ENCODE data around the gene XPC. TPM values are rescaled to one million over a fixed set of nuclear protein-coding genes. Genes with fewer than 3 reads are reported as not detected.

The XPC gene
- total and polyA plus RNA-seq, 2 donors: 19.1 to 32.8 TPM

DNA sequence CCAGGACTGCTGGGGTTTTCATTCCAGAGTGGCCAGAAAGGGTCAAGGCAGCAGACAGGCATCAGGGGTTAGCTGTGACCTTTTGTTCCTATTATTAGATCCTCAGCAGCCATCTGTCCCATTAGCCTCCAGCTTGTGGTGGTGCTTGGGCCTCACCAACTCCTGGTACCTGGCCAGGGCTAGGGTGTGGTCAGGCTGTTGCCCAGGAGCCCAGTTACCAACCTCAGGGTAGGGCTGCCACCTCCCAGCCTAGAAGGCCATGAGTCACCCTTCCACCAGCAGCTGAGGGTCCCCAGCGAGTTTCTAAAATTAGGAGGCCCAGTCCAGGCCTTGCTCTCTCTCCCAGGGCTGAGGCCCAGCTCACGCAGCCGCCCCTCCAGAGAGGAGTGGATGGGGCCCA lies 41.4 kb downstream of the XPC start:
- WGBS: 97% methylated on average over 3 of the region's 3 CpGs
- peaks cover 0 to 3% of the 10 kb centered on the region in 2 donors for H3K4me1 ChIP-seq (ENCODE audit: control insufficient read depth in 2 of 2, insufficient read depth in 2 of 2, low read length in 2 of 2)
- no peak overlapping the region for H3K27ac ChIP-seq (ENCODE audit: low read depth in 1 of 2, low read length in 1 of 2)
- no peaks in the 10 kb centered on the region for H3K27me3 ChIP-seq (ENCODE audit: control insufficient read depth in 2 of 2, insufficient read depth in 1 of 2, low read length in 1 of 2)
- DNase-seq (ENCODE audit: low read depth in 6 of 9, low spot score in 9 of 9): no peak
- no peak overlapping the region for H3K4me3 ChIP-seq (ENCODE audit: low read length in 2 of 2)
- H3K36me3 ChIP-seq (ENCODE audit: control insufficient read depth in 2 of 2, insufficient read depth in 2 of 2, low read length in 1 of 2): peaks cover 80 to 81% of the 10 kb centered on the region in 2 donors
- H3K9me3 ChIP-seq (ENCODE audit: control insufficient read depth in 2 of 2, insufficient read depth in 1 of 2, low read length in 1 of 2): no peaks in the 10 kb centered on the region

GRCh38 chr3:14135581-14135980 lies 42.8 kb downstream of the XPC start:
- Histone ChIP-seq H3K27ac (ENCODE audit: low read depth in 1 of 2, low read length in 1 of 2) (no peak overlapping the region), H3K9me3 (ENCODE audit: control insufficient read depth in 2 of 2, insufficient read depth in 1 of 2, low read length in 1 of 2) (no peaks in the 10 kb centered on the region), H3K4me1 (ENCODE audit: control insufficient read depth in 2 of 2, insufficient read depth in 2 of 2, low read length in 2 of 2) (no peaks in the 10 kb centered on the region), H3K36me3 (ENCODE audit: control insufficient read depth in 2 of 2, insufficient read depth in 2 of 2, low read length in 1 of 2) (peaks cover 80 to 85% of the 10 kb centered on the region in 2 donors), H3K27me3 (ENCODE audit: control insufficient read depth in 2 of 2, insufficient read depth in 1 of 2, low read length in 1 of 2) (no peaks in the 10 kb centered on the region), H3K4me3 (ENCODE audit: low read length in 2 of 2) (no peak overlapping the region)
- no peak for DNase-seq (ENCODE audit: low read depth in 6 of 9, low spot score in 9 of 9)
- 97% methylated on average over 11 of the region's 11 CpGs for WGBS

- Histone ChIP-seq H3K4me3 (ENCODE audit: low read length in 2 of 2) (no peak overlapping the region), H3K27me3 (ENCODE audit: control insufficient read depth in 2 of 2, insufficient read depth in 1 of 2, low read length in 1 of 2) (no peaks in the 10 kb centered on the region), H3K9me3 (ENCODE audit: control insufficient read depth in 2 of 2, insufficient read depth in 1 of 2, low read length in 1 of 2) (no peaks in the 10 kb centered on the region), H3K36me3 (ENCODE audit: control insufficient read depth in 2 of 2, insufficient read depth in 2 of 2, low read length in 1 of 2) (peaks cover 83 to 84% of the 10 kb centered on the region in 2 donors), H3K4me1 (ENCODE audit: control insufficient read depth in 2 of 2, insufficient read depth in 2 of 2, low read length in 2 of 2) (no peaks in the 10 kb centered on the region), H3K27ac (ENCODE audit: low read depth in 1 of 2, low read length in 1 of 2) (no peak overlapping the region)
- WGBS: 97% methylated on average over 6 of the region's 6 CpGs
- no peak for DNase-seq (ENCODE audit: low read depth in 6 of 9, low spot score in 9 of 9)
Observed at GRCh38 chr3:14134291-14134690, 44.1 kb downstream of the XPC start.

GRCh38 chr3:14133876-14134275 lies 44.5 kb downstream of the XPC start:
- Histone ChIP-seq H3K36me3 (ENCODE audit: control insufficient read depth in 2 of 2, insufficient read depth in 2 of 2, low read length in 1 of 2) (peaks cover 80 to 83% of the 10 kb centered on the region in 2 donors), H3K9me3 (ENCODE audit: control insufficient read depth in 2 of 2, insufficient read depth in 1 of 2, low read length in 1 of 2) (no peaks in the 10 kb centered on the region), H3K4me3 (ENCODE audit: low read length in 2 of 2) (no peak overlapping the region), H3K27ac (ENCODE audit: low read depth in 1 of 2, low read length in 1 of 2) (no peak overlapping the region), H3K4me1 (ENCODE audit: control insufficient read depth in 2 of 2, insufficient read depth in 2 of 2, low read length in 2 of 2) (no peaks in the 10 kb centered on the region), H3K27me3 (ENCODE audit: control insufficient read depth in 2 of 2, insufficient read depth in 1 of 2, low read length in 1 of 2) (no peaks in the 10 kb centered on the region)
- no peak for DNase-seq (ENCODE audit: low read depth in 6 of 9, low spot score in 9 of 9)
- over 99% methylated on average over 5 of the region's 5 CpGs for WGBS

- Histone ChIP-seq H3K27me3 (ENCODE audit: control insufficient read depth in 2 of 2, insufficient read depth in 1 of 2, low read length in 1 of 2) (no peaks in the 10 kb centered on the region), H3K4me3 (ENCODE audit: low read length in 2 of 2) (no peak overlapping the region), H3K27ac (ENCODE audit: low read depth in 1 of 2, low read length in 1 of 2) (no peak overlapping the region), H3K36me3 (ENCODE audit: control insufficient read depth in 2 of 2, insufficient read depth in 2 of 2, low read length in 1 of 2) (peaks cover 84 to 86% of the 10 kb centered on the region in 2 donors), H3K9me3 (ENCODE audit: control insufficient read depth in 2 of 2, insufficient read depth in 1 of 2, low read length in 1 of 2) (no peaks in the 10 kb centered on the region), H3K4me1 (ENCODE audit: control insufficient read depth in 2 of 2, insufficient read depth in 2 of 2, low read length in 2 of 2) (no peaks in the 10 kb centered on the region)
- WGBS: 97% methylated on average over 10 of the region's 10 CpGs
- no peak for DNase-seq (ENCODE audit: low read depth in 6 of 9, low spot score in 9 of 9)
Observed at GRCh38 chr3:14133188-14133800, 45.1 kb downstream of the XPC start.

- H3K27me3 ChIP-seq (ENCODE audit: control insufficient read depth in 2 of 2, insufficient read depth in 1 of 2, low read length in 1 of 2): no peaks in the 10 kb centered on the region
- WGBS: 98% methylated on average over 6 of the region's 6 CpGs
- no peak for DNase-seq (ENCODE audit: low read depth in 6 of 9, low spot score in 9 of 9)
- H3K36me3 ChIP-seq (ENCODE audit: control insufficient read depth in 2 of 2, insufficient read depth in 2 of 2, low read length in 1 of 2): peaks cover 82 to 84% of the 10 kb centered on the region in 2 donors
- no peak overlapping the region for H3K27ac ChIP-seq (ENCODE audit: low read depth in 1 of 2, low read length in 1 of 2)
- H3K4me3 ChIP-seq (ENCODE audit: low read length in 2 of 2): no peak overlapping the region
- no peaks in the 10 kb centered on the region for H3K9me3 ChIP-seq (ENCODE audit: control insufficient read depth in 2 of 2, insufficient read depth in 1 of 2, low read length in 1 of 2)
- no peaks in the 10 kb centered on the region for H3K4me1 ChIP-seq (ENCODE audit: control insufficient read depth in 2 of 2, insufficient read depth in 2 of 2, low read length in 2 of 2)
Observed at GRCh38 chr3:14132689-14133088, 45.7 kb downstream of the XPC start.

DNA sequence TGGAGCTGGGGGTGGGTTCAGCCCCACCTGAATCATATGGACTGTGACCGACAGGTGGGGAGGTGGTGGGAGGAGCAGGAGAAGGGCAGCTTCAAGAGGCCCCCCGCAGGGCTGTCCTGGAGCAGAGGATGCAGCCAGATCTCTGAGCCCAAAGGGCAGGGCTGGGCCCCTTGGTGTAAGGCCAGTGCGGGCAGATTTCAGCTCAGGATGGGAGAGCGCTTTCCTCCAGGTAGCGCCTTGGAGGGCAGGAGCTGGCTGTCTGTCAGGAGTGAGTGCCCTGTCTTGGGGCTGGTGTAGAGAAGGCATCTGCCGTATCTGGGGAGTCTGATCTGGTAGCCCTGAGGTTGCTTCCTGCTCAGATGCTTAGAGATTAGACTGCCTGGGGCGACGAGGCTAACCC lies 46.3 kb downstream of the XPC start:
- 97% methylated on average over 8 of the region's 8 CpGs for WGBS
- Histone ChIP-seq H3K27ac (ENCODE audit: low read depth in 1 of 2, low read length in 1 of 2) (no peak overlapping the region), H3K9me3 (ENCODE audit: control insufficient read depth in 2 of 2, insufficient read depth in 1 of 2, low read length in 1 of 2) (no peaks in the 10 kb centered on the region), H3K36me3 (ENCODE audit: control insufficient read depth in 2 of 2, insufficient read depth in 2 of 2, low read length in 1 of 2) (peaks cover 81 to 86% of the 10 kb centered on the region in 2 donors), H3K4me1 (ENCODE audit: control insufficient read depth in 2 of 2, insufficient read depth in 2 of 2, low read length in 2 of 2) (peaks cover 0 to 1% of the 10 kb centered on the region in 2 donors), H3K27me3 (ENCODE audit: control insufficient read depth in 2 of 2, insufficient read depth in 1 of 2, low read length in 1 of 2) (no peaks in the 10 kb centered on the region), H3K4me3 (ENCODE audit: low read length in 2 of 2) (no peak overlapping the region)
- DNase-seq (ENCODE audit: low read depth in 6 of 9, low spot score in 9 of 9): no peak

GRCh38 chr3:14131134-14131533 lies 47.3 kb downstream of the XPC start:
- no peaks in the 10 kb centered on the region for H3K9me3 ChIP-seq (ENCODE audit: control insufficient read depth in 2 of 2, insufficient read depth in 1 of 2, low read length in 1 of 2)
- no peaks in the 10 kb centered on the region for H3K27me3 ChIP-seq (ENCODE audit: control insufficient read depth in 2 of 2, insufficient read depth in 1 of 2, low read length in 1 of 2)
- H3K4me3 ChIP-seq (ENCODE audit: low read length in 2 of 2): no peak overlapping the region
- no peak overlapping the region for H3K27ac ChIP-seq (ENCODE audit: low read depth in 1 of 2, low read length in 1 of 2)
- peaks cover 72 to 83% of the 10 kb centered on the region in 2 donors for H3K36me3 ChIP-seq (ENCODE audit: control insufficient read depth in 2 of 2, insufficient read depth in 2 of 2, low read length in 1 of 2)
- peaks cover 3 to 7% of the 10 kb centered on the region in 2 donors for H3K4me1 ChIP-seq (ENCODE audit: control insufficient read depth in 2 of 2, insufficient read depth in 2 of 2, low read length in 2 of 2)
- no peak for DNase-seq (ENCODE audit: low read depth in 6 of 9, low spot score in 9 of 9)
- 98% methylated on average over 5 of the region's 5 CpGs for WGBS

GRCh38 chr3:14130707-14131106 lies 47.7 kb downstream of the XPC start:
- WGBS: 97% methylated on average over 12 of the region's 12 CpGs

More at GRCh38 chr3:14130707-14131106, 47.7 kb downstream of the XPC start:
- Histone ChIP-seq H3K36me3 (ENCODE audit: control insufficient read depth in 2 of 2, insufficient read depth in 2 of 2, low read length in 1 of 2) (peaks cover 68 to 79% of the 10 kb centered on the region in 2 donors), H3K9me3 (ENCODE audit: control insufficient read depth in 2 of 2, insufficient read depth in 1 of 2, low read length in 1 of 2) (no peaks in the 10 kb centered on the region), H3K4me1 (ENCODE audit: control insufficient read depth in 2 of 2, insufficient read depth in 2 of 2, low read length in 2 of 2) (peaks cover 7 to 12% of the 10 kb centered on the region in 2 donors), H3K27ac (ENCODE audit: low read depth in 1 of 2, low read length in 1 of 2) (no peak overlapping the region), H3K4me3 (ENCODE audit: low read length in 2 of 2) (no peak overlapping the region), H3K27me3 (ENCODE audit: control insufficient read depth in 2 of 2, insufficient read depth in 1 of 2, low read length in 1 of 2) (no peaks in the 10 kb centered on the region)
- DNase-seq (ENCODE audit: low read depth in 6 of 9, low spot score in 9 of 9): no peak
